GM13977 (cell line): ENCODE results near the gene NADSYN1.

Experiments
- DNase-seq: peaks from one replicate; pipeline ENCODE4 v3.0.0; 2012; ENCODE audit warnings: low spot score
- CTCF ChIP-seq: IDR thresholded peaks from 2 replicates; pipeline ENCODE4 v1.5.1; 2012; ENCODE audit warnings: mild to moderate bottlenecking, control low read depth; ENCODE audit not compliant: insufficient read depth; ENCODE audit errors: extremely low read depth, missing control alignments
- in situ Hi-C: fragments of 300-500 bp; cut with MboI; formaldehyde crosslinking; loops from one replicate; pipeline ENCODE4 v1.12.0; 2022; ENCODE audit warnings: low sequenced_read_pairs, low pct_unique_long_range_greater_than_20kb, mixed read lengths, inconsistent platforms; ENCODE audit not compliant: unreplicated experiment

Gene NADSYN1

GRCh38 chr11:71449596-71449995, 3.4 kb upstream of the NADSYN1 start:
- no peak for DNase-seq
- in situ Hi-C loops, result no loop called here
- no peak for TF ChIP-seq CTCF

GRCh38 chr11:71450507-71450906, 2.5 kb upstream of the NADSYN1 start:
- no peak for DNase-seq
- TF ChIP-seq CTCF, result no peak
- in situ Hi-C loops, result no loop called here

- in situ Hi-C loops, result no loop called here
- no peak for TF ChIP-seq CTCF
- no peak for DNase-seq
These were observed 2.1 kb upstream of the NADSYN1 start for GRCh38 chr11:71450939-71451338.

- in situ Hi-C loops, result no loop called here
- no peak for DNase-seq
- TF ChIP-seq CTCF, result no peak
These were observed 1.3 kb upstream of the NADSYN1 start for GRCh38 chr11:71451596-71452198.

GRCh38 chr11:71452199-71453036, 585 bp upstream of the NADSYN1 start:
- no peak for TF ChIP-seq CTCF
- DNase-seq, result no peak
- in situ Hi-C loops, result no loop called here

GRCh38 chr11:71453918-71454304, 908 bp downstream of the NADSYN1 start:
- no peak for DNase-seq
- TF ChIP-seq CTCF, result no peak
- in situ Hi-C loops, result no loop called here
